Activated T-helper 1 cell treated with Interleukin-2 at 50 U/mL for 16 hours (primary cell): ENCODE data around the gene ANTXR1.

ENCODE experiments used
- DNase-seq: peaks from one replicate; pipeline ENCODE4 v3.0.0-alpha.2; 2020; ENCODE audit warnings: low read depth

Gene ANTXR1

GRCh38 chr2:69099541-69099940 lies 86.6 kb downstream of the ANTXR1 start:
- DNase-seq = no peak

GRCh38 chr2:69100220-69100723 lies 87.3 kb downstream of the ANTXR1 start:
- no peak for DNase-seq

- DNase-seq = no peak
Measured at GRCh38 chr2:69102041-69102593, 89.1 kb downstream of the ANTXR1 start.

GRCh38 chr2:69103419-69103818 lies 90.4 kb downstream of the ANTXR1 start:
- DNase-seq = no peak

GRCh38 chr2:69104261-69104660 lies 91.3 kb downstream of the ANTXR1 start:
- DNase-seq = no peak

- no peak for DNase-seq
Measured at GRCh38 chr2:69109255-69109654, 96.3 kb downstream of the ANTXR1 start.

- DNase-seq = no peak
Measured at GRCh38 chr2:69111076-69111475, 98.1 kb downstream of the ANTXR1 start.

- no peak for DNase-seq
Measured at GRCh38 chr2:69113627-69114026, 100.6 kb downstream of the ANTXR1 start.

- no peak for DNase-seq
Measured at GRCh38 chr2:69114534-69114933, 101.6 kb downstream of the ANTXR1 start.

GRCh38 chr2:69116438-69116837 lies 103.5 kb downstream of the ANTXR1 start:
- no peak for DNase-seq

- no peak for DNase-seq
Measured at GRCh38 chr2:69118609-69119008, 105.6 kb downstream of the ANTXR1 start.

- no peak for DNase-seq
Measured at GRCh38 chr2:69119104-69119894, 106.3 kb downstream of the ANTXR1 start.

GRCh38 chr2:69122271-69122670 lies 109.3 kb downstream of the ANTXR1 start:
- no peak for DNase-seq

GRCh38 chr2:69123182-69123581 lies 110.2 kb downstream of the ANTXR1 start:
- DNase-seq = no peak

- DNase-seq = no peak
Measured at GRCh38 chr2:69124343-69124742, 111.4 kb downstream of the ANTXR1 start.

GRCh38 chr2:69125816-69126215 lies 112.8 kb downstream of the ANTXR1 start:
- DNase-seq = no peak

GRCh38 chr2:69126341-69126740 lies 113.4 kb downstream of the ANTXR1 start:
- no peak for DNase-seq

- no peak for DNase-seq
Measured at GRCh38 chr2:69131452-69131851, 118.5 kb downstream of the ANTXR1 start.

- DNase-seq = no peak
Measured at GRCh38 chr2:69131983-69132675, 119.2 kb downstream of the ANTXR1 start.

- no peak for DNase-seq
Measured at GRCh38 chr2:69132960-69133590, 120.1 kb downstream of the ANTXR1 start.

- no peak for DNase-seq
Measured at GRCh38 chr2:69133898-69134297, 120.9 kb downstream of the ANTXR1 start.

GRCh38 chr2:69134306-69134945 lies 121.4 kb downstream of the ANTXR1 start:
- no peak for DNase-seq
